ENCODE results near the gene TOPBP1. TPM values are rescaled to one million over a fixed set of nuclear protein-coding genes. Genes with fewer than 3 reads are reported as not detected.

The TOPBP1 gene
- total RNA-seq, 1 donor from 2014 or later, result 33.9 TPM

DNA sequence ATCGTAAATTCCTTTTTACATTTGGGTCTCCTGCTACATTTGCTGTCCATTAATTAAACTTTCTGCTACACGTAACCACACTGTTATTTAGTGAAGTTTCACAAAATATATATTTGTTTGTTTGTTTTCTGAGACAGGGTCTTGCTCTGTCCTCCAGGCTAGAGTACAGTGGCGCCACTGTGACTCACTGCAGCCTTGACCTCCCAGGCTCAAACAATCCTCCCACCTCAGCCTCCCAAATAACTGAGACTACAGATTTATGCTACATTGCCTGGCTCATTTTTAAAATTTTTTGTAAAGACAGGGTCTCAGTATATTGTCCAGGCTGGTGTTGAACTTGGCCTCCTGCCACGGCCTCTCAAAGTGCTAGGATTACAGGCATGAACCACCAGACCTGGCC, 20.5 kb downstream of the TOPBP1 start:
- H3K4me3 ChIP-seq (ENCODE audit: low read depth, low read length), result no peak overlapping the region
- TF ChIP-seq, protein P1, sequence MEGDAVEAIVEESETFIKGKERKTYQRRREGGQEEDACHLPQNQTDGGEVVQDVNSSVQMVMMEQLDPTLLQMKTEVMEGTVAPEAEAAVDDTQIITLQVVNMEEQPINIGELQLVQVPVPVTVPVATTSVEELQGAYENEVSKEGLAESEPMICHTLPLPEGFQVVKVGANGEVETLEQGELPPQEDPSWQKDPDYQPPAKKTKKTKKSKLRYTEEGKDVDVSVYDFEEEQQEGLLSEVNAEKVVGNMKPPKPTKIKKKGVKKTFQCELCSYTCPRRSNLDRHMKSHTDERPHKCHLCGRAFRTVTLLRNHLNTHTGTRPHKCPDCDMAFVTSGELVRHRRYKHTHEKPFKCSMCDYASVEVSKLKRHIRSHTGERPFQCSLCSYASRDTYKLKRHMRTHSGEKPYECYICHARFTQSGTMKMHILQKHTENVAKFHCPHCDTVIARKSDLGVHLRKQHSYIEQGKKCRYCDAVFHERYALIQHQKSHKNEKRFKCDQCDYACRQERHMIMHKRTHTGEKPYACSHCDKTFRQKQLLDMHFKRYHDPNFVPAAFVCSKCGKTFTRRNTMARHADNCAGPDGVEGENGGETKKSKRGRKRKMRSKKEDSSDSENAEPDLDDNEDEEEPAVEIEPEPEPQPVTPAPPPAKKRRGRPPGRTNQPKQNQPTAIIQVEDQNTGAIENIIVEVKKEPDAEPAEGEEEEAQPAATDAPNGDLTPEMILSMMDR (conservative IDR thresholded peaks at IDR 0.05; ENCODE audit: low read depth, low read length), result no peak
- no peak for DNase-seq (ENCODE audit: low read depth)

DNA sequence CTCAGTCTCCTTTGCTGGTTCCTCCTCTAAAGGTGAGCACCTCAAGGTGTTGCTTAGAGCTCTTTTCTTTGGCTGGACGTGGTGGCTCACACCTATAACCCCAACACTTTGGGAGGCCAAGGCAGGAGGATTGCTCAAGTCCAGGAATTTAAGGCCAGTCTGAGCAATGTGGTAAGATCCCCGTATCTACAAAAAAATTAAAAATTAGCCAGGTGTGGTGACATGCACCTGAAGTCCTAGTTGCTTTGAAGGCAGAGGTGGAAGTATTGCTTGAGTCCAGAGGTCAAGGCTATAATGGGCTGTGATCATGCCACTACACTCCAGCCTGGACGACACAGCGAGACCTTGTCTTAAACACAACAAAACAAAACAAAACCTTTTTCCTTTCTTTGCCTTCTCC, 28.3 kb downstream of the TOPBP1 start:
- no peak overlapping the region for H3K4me3 ChIP-seq (ENCODE audit: low read depth, low read length)
- no peak for DNase-seq (ENCODE audit: low read depth)
- TF ChIP-seq, protein P1 (conservative IDR thresholded peaks at IDR 0.05; ENCODE audit: low read depth, low read length), result no peak

DNA sequence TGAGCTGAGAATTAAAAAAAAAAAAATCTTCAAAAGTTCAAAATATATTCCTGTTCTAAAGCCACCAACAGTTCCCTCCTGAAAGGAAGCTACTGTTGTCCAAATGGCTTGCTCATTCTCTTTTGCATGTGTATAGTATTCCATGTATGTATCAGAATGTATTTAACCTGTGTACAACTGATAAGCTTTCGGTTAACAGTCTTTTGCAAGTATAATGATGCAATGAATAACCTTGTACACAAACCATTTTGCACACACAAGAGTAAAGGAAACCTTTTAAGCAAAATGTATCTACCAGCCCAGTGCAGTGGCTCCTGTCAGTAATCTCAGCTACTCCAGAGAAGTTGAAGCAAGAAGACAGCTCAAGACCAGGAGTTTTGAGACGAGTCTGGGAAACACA, 32.6 kb downstream of the TOPBP1 start:
- TF ChIP-seq, protein P1 (conservative IDR thresholded peaks at IDR 0.05; ENCODE audit: low read depth, low read length), result no peak
- H3K4me3 ChIP-seq (ENCODE audit: low read depth, low read length), result no peak overlapping the region
- DNase-seq (ENCODE audit: low read depth), result no peak

DNA sequence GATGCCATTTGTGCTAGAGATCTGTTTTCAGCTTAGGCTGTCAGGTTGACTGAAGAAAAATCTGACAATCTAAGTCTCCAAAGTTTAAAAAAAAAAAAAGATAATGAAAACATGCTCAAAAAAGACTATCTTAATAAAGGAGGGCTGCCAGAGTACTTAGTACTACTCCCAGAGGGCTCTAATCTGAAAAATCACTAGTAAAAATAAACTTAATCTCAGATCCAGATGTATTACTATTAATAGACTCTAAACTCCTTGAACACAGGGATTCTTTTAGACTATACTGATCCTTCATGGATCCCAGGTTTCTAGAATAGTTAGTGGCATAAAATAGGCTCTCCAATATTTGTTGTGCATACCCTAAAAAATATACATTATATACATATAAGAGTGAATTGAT, 34.0 kb downstream of the TOPBP1 start:
- no peak for DNase-seq (ENCODE audit: low read depth)
- TF ChIP-seq, protein P1 (conservative IDR thresholded peaks at IDR 0.05; ENCODE audit: low read depth, low read length), result no peak
- no peak overlapping the region for H3K4me3 ChIP-seq (ENCODE audit: low read depth, low read length)

DNA sequence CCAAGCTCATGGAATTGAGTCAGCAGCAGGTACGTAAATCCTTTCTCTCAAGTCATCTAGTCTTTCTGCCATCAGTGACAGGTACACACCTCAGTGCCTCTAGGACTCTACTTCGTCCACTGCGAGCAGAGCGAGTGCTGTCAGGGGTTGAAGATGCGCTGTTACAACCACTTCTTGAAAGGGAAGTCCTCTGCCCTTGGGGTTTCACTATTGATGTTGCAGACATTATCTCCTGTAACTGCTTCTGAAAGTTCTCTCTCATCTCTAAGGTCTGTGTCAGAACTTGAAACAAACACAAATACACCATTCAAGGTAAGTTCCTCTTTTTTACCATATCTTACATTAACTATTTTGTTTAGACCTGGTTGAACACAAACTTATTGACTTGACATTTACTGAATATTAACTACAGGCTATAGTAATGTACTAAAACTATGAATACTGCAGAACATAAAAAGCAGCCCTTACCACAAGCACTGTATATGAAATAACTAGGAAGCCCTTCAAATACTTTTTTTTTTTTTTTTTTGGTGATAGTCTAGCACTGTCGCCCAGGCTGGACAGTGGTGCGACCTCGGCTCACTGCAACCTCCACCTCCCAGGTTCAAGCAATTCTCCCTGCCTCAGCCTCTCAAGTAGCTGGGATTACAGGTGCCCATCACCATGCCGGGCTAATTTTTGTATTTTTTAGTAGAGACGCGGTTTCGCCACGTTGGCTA, 41.5 kb downstream of the TOPBP1 start:
- TF ChIP-seq, protein P1 (conservative IDR thresholded peaks at IDR 0.05; ENCODE audit: low read depth, low read length), result no peak
- no peak overlapping the region for H3K4me3 ChIP-seq (ENCODE audit: low read depth, low read length)
- DNase-seq (ENCODE audit: low read depth), result no peak

DNA sequence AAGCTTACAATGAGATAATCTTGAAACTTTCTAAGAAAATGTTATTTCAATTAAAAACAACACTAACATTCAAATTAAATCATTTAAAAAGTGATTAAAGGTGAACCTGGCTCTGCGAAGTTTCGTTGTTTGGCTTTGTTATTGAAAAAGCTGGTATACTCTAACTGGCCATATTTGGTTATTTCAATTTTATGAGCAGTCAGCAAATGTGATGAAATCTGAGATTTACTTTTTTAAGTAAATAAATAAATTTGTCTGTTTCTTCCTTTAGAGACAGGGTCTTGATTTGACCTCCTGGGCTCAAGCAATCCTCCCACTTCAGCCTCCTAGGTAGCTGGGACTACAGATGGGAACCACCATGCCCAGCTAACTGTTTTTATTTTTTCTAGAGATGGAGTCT, 50.2 kb downstream of the TOPBP1 start:
- H3K4me3 ChIP-seq (ENCODE audit: low read depth, low read length), result no peak overlapping the region
- no peak for DNase-seq (ENCODE audit: low read depth)
- TF ChIP-seq, protein P1 (conservative IDR thresholded peaks at IDR 0.05; ENCODE audit: low read depth, low read length), result no peak

DNA sequence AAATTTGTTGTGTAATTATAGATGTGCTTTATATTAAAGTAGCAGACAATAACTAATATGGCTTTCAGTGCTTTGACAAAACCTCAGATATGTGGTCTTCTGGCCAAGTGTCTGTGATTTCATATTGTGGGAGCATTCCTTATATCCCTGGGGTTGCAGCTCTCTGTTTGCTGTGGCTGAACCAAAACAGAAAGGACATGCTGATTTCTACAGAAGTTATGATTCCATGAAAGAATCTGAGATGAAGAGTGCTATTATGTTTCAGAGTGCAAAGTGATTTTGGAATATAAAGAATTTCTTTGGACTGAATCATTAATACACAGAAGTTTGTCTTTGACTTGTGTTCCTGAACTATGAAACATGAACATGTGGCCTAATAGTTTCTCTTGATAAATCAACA, 51.7 kb downstream of the TOPBP1 start:
- TF ChIP-seq, protein P1 (conservative IDR thresholded peaks at IDR 0.05; ENCODE audit: low read depth, low read length), result no peak
- no peak overlapping the region for H3K4me3 ChIP-seq (ENCODE audit: low read depth, low read length)
- DNase-seq (ENCODE audit: low read depth), result no peak
